Superior temporal gyrus (tissue), 1 donor: Measurements from ENCODE around the gene MRI1.
A peak's percentile ranks its signal among the peaks of the same experiment; 100 is the strongest.
"Not testable (repeated sequence)": the region's sequence is repeated elsewhere in the genome, so short reads cannot be mapped to it uniquely, and the experiment has no call there.

Experiments used
- DNase-seq: peaks from one replicate; pipeline ENCODE4 v3.0.0-alpha.2; 2016; ENCODE audit errors: extremely low spot score

The MRI1 gene

GRCh38 chr19:13764101-13764807 lies at the start of gene MRI1:
Gene MRI1, plus strand, starts transcription at chr19:13764522. Its CDS starts 67 bp downstream, at chr19:13764589.
- DNase-seq: peak; percentile 81

- DNase-seq: no peak
Measured at GRCh38 chr19:13717194-13717643, 47.1 kb upstream of the MRI1 start.

GRCh38 chr19:13718733-13719132 lies 45.6 kb upstream of the MRI1 start:
- peak; percentile 83 for DNase-seq

GRCh38 chr19:13722146-13722545 lies 42.2 kb upstream of the MRI1 start:
- no peak for DNase-seq

GRCh38 chr19:13723206-13723605 lies 41.1 kb upstream of the MRI1 start:
- DNase-seq: no peak

- no peak for DNase-seq
Measured at GRCh38 chr19:13726323-13726722, 38.0 kb upstream of the MRI1 start.

- DNase-seq: no peak
Measured at GRCh38 chr19:13727798-13728197, 36.5 kb upstream of the MRI1 start.

GRCh38 chr19:13729859-13730258 lies 34.5 kb upstream of the MRI1 start:
- DNase-seq: no peak

GRCh38 chr19:13731147-13731964 lies 33.0 kb upstream of the MRI1 start:
- DNase-seq: peak; percentile 98

GRCh38 chr19:13732337-13732736 lies 32.0 kb upstream of the MRI1 start:
- no peak for DNase-seq

- no peak for DNase-seq
Measured at GRCh38 chr19:13734751-13735150, 29.6 kb upstream of the MRI1 start.

GRCh38 chr19:13738073-13738472 lies 26.2 kb upstream of the MRI1 start:
- DNase-seq: no peak

- DNase-seq: no peak
Measured at GRCh38 chr19:13741893-13742292, 22.4 kb upstream of the MRI1 start.

- no peak for DNase-seq
Measured at GRCh38 chr19:13742756-13743155, 21.6 kb upstream of the MRI1 start.

- DNase-seq: no peak
Measured at GRCh38 chr19:13744174-13744573, 20.1 kb upstream of the MRI1 start.

GRCh38 chr19:13747098-13747453 lies 17.2 kb upstream of the MRI1 start:
- DNase-seq: no peak

GRCh38 chr19:13748169-13748828 lies 16.0 kb upstream of the MRI1 start:
- DNase-seq: peak; percentile 29

GRCh38 chr19:13751436-13751835 lies 12.9 kb upstream of the MRI1 start:
- no peak for DNase-seq

GRCh38 chr19:13753622-13754021 lies 10.7 kb upstream of the MRI1 start:
- DNase-seq: not testable (repeated sequence)

GRCh38 chr19:13756210-13756609 lies 8.1 kb upstream of the MRI1 start:
- DNase-seq: no peak

GRCh38 chr19:13757805-13758772 lies 6.2 kb upstream of the MRI1 start:
- no peak for DNase-seq
